GM21529 (cell line): Measurements from ENCODE around the gene TRIM33.

Source experiments
- ATAC-seq: cut with Tn5 transposase; IDR thresholded peaks from one replicate; pipeline ENCODE4 v1.9.1; 2021; ENCODE audit not compliant: unreplicated experiment

The TRIM33 gene

DNA sequence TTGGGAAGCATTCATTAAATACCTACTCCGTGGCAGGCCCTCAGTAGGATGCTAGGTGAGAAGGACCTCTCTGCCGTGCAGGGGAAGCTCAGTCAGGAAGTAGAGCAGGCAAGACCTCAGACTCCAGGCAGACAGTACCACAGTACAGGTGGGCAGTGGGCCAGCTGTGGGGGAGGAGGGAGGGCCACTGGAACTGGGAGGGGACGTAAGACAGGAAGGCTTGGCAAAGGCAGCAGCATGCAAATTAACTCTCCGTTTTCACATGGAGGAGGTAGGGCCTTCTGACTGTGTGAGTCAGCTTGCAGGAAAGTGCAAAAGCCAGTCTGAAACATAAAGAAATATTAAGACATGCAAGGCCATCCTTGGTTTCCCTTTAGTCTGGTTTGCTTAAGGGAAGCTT lies 157.7 kb downstream of the TRIM33 start:
- peak; percentile 71 for ATAC-seq

DNA sequence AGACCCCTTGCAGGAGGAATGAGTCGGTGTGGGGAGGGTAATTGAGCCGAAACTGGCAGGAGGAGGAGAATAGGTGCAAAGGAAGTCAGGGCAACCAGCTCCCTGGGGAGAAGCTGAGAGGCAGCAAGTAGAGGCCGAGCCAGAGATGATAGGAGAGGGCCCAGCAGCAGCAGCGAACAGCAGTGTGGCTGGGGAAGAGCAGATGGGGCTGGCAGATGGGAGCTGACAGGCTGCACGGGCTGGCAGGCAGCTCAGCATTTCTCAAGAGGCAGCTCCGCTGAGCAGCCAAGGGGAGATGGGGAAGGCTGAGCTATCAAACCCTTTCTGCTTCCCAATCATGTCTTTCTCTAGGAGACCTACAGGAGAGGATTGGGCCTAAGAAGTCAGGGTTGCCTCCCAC lies 158.2 kb downstream of the TRIM33 start:
- no peak for ATAC-seq

- no peak for ATAC-seq
Measured at GRCh38 chr1:114350731-114351445, 160.1 kb downstream of the TRIM33 start.

- ATAC-seq = no peak
Measured at GRCh38 chr1:114349891-114350605, 161.0 kb downstream of the TRIM33 start.

DNA sequence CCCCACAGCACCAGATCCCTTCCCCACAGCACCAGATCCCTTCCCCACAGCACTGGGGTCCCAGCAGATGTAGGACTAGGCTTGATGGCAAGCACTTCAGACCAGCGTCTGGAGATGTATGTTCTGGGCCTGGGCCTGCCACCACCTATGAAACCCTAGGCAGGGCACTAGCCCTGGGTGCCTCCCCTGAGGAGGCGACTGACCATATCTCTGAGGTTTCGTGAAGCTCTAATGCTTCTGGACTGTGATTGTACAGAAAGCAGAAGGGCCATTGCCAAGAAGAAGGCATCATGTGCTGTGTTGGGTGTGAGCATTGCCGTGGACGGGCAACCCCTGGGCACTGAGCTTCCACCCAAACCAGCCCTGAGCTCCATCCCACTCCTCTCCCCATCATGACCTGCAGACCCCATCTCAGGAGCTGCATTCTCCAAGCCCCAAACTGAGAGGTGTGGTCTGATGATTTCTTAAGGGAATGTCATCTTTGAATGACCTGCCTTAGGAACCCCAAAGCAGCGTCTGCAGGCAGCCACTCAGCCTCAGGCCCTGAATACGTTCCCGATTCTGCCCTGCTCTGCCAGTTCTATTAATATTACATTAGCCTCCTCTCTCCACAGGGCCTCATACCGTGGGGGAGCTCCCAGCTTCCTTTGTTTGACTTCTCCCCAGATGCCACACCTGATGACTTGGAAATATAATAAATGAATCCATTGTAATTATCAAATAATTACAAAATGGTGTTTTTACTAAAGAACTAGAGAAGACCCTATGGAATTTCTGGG lies 163.4 kb downstream of the TRIM33 start:
- ATAC-seq = no peak

GRCh38 chr1:114346480-114347029 lies 164.4 kb downstream of the TRIM33 start:
- ATAC-seq = peak; percentile 99

DNA sequence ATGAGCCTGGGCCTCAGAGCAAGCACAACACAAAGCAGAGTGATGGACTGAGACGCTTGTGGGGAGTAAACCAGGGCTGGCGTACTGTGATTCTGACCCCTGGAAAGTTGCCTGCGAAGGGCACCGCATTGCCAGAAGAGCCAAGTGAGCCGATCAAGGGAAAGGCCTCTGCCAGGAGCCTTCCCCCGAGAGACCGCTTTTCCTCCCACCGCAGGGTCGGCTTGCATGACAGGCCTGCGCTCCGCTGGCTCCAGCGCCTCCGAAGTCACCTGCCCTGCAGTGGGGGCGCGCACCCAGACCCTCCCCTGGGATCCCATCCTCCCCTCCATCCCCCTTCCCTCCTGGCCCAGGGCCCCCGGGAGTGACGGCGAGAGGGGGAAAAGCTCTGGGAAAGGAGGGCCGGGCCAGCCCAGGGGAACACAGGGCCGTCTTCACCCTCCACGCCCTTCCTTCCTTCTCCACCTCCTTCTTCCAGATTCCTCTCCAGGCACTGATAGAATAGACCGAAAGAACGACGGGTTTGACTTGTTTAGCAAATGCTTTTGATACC lies 165.0 kb downstream of the TRIM33 start:
- peak; percentile 25 for ATAC-seq

DNA sequence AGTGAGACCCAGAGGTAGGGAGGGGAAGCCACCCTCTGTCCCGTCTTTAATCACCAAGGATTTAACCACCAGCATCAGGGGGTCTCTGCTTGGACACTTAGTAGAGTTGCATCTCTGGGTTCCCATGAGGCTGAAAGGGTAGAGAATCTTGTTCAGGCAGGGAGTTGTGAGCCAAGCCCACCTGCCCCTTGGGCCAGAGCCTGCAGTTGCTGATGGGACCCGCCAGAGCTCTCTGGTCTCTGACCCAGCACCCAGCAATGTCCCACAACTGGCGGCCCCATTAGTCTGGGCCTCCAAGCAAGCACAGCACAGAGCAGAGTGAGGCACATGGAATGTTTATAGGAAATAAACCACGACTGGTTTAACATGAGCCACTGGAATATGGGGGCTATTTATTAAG lies 166.3 kb downstream of the TRIM33 start:
- ATAC-seq = no peak
